ENCODE data around the gene CIPC. TPM values are rescaled to one million over a fixed set of nuclear protein-coding genes. Genes with fewer than 3 reads are reported as not detected.
A peak's percentile ranks its signal among the peaks of the same experiment; 100 is the strongest.

CIPC gene
- total RNA-seq, 2 donors from 2014 or later: 5.1 to 6.4 TPM

DNA sequence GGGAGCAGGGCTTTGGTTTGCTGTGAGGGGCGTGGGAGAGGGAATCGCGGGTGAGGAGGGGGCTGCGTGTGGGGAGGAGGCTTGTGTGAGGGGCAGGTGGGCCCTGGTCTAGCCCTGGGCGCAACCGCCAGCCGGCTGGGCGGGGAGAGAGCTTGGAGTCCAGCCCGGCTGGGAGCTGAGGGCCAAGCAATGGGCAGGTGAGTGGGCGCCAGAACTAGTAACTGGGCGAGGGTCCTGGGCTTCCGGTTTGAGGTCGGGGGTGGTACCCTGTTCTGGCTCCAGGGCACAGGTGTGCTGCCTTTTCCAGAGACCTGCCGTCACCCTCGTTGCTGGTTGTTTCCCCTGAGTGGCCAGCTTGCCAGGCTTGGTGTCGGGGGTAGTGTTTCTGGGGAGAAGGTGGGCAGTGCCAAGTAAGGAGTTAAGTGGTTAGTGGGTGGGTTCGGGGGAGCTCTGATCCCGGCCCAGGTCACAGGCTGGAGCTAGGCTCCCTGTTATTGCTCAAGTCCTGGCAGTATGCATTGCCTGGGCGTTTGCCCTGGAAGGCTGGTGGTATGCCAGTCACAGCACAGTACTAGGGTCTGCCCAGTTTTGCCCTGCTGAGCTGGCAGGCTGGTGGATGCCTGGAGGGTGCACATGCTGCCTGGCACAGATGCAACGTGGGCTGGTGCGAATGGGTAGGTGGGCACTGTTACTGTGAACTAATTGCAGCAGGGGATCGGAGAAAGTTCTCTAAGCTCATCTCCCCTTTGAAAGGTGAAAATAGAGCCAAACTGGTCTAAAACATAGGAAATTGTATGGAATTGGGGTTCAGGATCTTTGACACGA lies 683 bp downstream of the CIPC start:
- peak overlapping the region; percentile 83 for H3K27ac Mint-ChIP-seq
- ATAC-seq (replicated peaks in 1 of 2) (no peak), DNase-seq (peak in 1 of 2 donors; percentile 41)
- no peaks in the 10 kb centered on the region for H3K9me3 Mint-ChIP-seq
- H3K4me3 Mint-ChIP-seq: peak overlapping the region; percentile 96 to 99
- H3K36me3 Mint-ChIP-seq (ENCODE audit: insufficient read depth in 2 of 2): peaks cover 0 to 2% of the 10 kb centered on the region in 2 donors
- H3K4me1 Mint-ChIP-seq (ENCODE audit: low read depth): peaks cover 41% of the 10 kb centered on the region
- H3K27me3 Mint-ChIP-seq (ENCODE audit: low read depth): no peaks in the 10 kb centered on the region

DNA sequence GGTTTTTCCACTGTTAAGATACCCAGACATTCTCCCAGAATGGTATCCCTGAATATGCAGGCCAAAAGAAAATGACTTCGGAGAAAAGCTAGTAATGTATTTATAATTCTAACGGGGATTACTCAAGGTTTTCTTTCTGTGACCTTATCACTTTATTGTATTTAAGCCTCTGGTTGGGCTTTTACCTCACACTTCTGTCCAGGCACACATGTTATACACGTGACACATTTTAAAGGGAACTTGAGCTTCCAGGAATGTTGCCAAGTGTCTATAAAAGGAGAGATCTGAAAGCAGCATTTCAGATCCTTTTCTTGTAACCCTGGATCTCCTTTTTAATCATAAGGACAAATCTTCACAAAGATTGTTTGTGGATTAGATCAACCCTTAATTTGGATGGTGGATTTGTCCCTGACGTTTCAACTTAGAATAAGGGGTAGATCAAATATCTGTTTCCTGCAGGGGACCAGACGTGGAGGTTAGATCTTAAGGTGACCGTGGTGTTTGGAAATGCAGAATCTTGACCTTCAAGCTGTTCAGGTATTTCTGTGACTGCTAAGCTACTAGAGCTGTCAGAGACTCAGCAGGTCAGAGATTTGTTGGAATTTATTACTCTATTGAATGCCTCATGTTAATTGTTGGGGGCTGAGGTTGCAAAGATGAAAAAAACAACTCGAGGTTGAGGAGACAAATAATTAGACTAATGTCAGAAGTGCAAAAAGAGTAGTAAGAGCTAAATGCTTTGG lies 1.5 kb downstream of the CIPC start:
- Mint-ChIP-seq H3K27ac (no peak overlapping the region), H3K4me1 (ENCODE audit: low read depth) (peaks cover 45% of the 10 kb centered on the region), H3K4me3 (peak overlapping the region; percentile 96 to 99), H3K36me3 (ENCODE audit: insufficient read depth in 2 of 2) (peaks cover 0 to 2% of the 10 kb centered on the region in 2 donors), H3K9me3 (no peaks in the 10 kb centered on the region), H3K27me3 (ENCODE audit: low read depth) (no peaks in the 10 kb centered on the region)
- DNase-seq: no peak
- no peak for ATAC-seq (replicated peaks in 1 of 2)

DNA sequence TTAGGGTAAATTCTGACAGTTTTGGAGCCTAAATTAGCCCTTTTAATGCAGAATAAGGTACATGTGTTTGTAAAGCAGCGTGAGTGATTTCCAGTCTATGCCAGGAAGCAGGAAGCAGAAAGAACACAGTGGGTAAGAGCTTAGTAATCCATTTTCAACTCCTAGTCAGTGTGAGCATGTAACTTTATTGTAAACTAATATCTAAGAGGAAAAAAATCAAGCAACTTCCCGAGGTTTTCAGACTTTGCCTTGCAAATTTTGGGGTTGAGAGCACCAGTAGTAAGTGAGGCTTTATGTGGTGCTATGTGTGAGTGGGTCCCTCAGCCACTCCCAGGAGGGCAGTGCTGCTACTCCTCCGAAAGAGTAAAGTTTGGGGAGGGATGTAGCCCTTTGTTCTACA lies 2.9 kb downstream of the CIPC start:
- Mint-ChIP-seq H3K27me3 (ENCODE audit: low read depth) (no peaks in the 10 kb centered on the region), H3K27ac (no peak overlapping the region)

DNA sequence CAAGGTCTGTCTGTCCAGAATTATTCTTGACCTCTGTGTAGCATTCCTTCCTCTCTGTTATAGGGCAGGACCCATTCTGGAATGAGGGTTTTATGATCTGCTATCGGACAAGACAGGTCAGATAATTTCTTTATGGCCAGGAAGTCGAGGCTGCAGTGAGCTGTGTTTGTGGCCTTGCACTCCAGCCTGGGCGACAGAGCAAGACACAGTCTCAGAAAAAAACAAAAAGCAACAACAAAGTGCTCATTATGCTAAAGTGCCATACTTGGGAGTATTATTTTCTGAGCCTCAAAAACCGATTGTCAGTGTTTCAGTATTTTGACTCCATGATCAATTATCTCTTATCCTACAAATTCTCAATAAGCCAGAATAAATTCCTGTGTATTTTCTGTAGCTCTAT lies 4.1 kb downstream of the CIPC start:
- Mint-ChIP-seq H3K27ac (no peak overlapping the region), H3K4me1 (ENCODE audit: low read depth) (peaks cover 31% of the 10 kb centered on the region), H3K4me3 (no peak overlapping the region), H3K27me3 (ENCODE audit: low read depth) (no peaks in the 10 kb centered on the region), H3K9me3 (no peaks in the 10 kb centered on the region), H3K36me3 (ENCODE audit: insufficient read depth in 2 of 2) (peaks cover 0 to 5% of the 10 kb centered on the region in 2 donors)
- no peak for ATAC-seq (replicated peaks in 1 of 2)
- no peak for DNase-seq

More for the DNA sequence above, 2.9 kb downstream of the CIPC start:
- ATAC-seq (replicated peaks in 1 of 2) (no peak), DNase-seq (no peak)
- Mint-ChIP-seq H3K4me3 (no peak overlapping the region), H3K4me1 (ENCODE audit: low read depth) (peaks cover 43% of the 10 kb centered on the region), H3K9me3 (no peaks in the 10 kb centered on the region), H3K36me3 (ENCODE audit: insufficient read depth in 2 of 2) (peaks cover 0 to 2% of the 10 kb centered on the region in 2 donors)

DNA sequence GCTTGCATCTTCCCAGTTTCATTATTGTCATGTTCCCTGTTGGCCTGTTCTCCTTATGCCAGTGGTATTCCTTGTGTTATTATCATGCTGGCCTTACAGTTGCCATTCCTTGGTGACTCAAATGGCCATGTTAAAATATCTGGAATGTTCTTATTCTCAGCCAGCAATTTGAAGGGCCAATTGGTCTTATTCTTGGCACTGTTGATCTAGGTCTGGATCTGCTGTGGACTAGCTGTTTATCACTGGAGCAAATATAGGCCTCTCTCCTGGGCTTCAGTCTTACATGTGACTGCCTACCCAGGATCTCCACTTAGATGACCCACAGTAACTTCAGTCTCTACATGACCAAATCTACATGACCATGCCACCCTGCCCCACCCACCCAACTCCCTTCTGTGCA lies 5.4 kb downstream of the CIPC start:
- ATAC-seq (replicated peaks in 1 of 2) (no peak), DNase-seq (no peak)
- Mint-ChIP-seq H3K4me3 (no peak overlapping the region), H3K27ac (no peak overlapping the region), H3K9me3 (no peaks in the 10 kb centered on the region), H3K36me3 (ENCODE audit: insufficient read depth in 2 of 2) (peaks cover 3 to 4% of the 10 kb centered on the region in 2 donors), H3K27me3 (ENCODE audit: low read depth) (no peaks in the 10 kb centered on the region), H3K4me1 (ENCODE audit: low read depth) (peaks cover 27% of the 10 kb centered on the region)

DNA sequence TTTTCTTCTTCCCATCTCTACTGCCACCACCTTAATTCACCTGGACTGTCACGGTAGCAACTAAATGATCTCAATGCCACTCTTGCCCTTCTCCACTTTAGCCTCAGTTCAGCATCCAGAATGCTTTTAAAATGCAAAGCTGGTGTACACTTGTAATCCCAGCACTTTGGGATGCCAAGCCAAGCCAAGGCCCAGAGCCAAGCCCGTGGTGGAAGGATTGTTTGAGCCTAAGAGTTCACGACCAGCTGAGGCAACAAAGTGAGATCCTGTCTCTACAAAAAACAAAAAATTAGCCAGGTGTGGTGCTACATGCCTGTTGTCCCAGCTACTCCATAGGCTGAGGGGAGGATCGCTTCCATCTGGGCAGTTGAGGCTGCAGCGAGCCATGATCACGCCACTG lies 5.9 kb downstream of the CIPC start:
- DNase-seq: no peak
- ATAC-seq (replicated peaks in 1 of 2): no peak
- peaks cover 3 to 5% of the 10 kb centered on the region in 2 donors for H3K36me3 Mint-ChIP-seq (ENCODE audit: insufficient read depth in 2 of 2)
- no peak overlapping the region for H3K27ac Mint-ChIP-seq
- no peaks in the 10 kb centered on the region for H3K27me3 Mint-ChIP-seq (ENCODE audit: low read depth)
- H3K9me3 Mint-ChIP-seq: no peaks in the 10 kb centered on the region
- no peak overlapping the region for H3K4me3 Mint-ChIP-seq
- H3K4me1 Mint-ChIP-seq (ENCODE audit: low read depth): peaks cover 23% of the 10 kb centered on the region

DNA sequence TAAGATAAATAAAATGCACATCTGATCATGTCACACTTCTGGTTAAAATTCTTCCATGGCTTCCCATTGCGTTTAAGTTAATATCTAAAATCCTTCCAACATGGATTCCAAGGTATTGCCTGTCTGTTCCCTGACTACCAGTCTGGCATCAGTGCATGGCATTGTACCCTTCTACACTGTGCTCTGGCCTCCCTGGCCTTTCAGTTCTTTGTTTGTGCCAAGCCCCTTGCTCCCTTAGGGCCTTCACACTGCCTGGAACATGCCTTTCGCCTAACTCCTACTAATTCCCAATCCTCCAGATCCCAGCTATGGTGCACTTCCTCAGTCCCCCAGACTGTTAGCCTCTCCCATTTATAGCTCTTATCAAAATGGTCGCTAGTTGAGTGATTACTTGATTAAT lies 6.3 kb downstream of the CIPC start:
- Mint-ChIP-seq H3K27ac (no peak overlapping the region), H3K27me3 (ENCODE audit: low read depth) (no peaks in the 10 kb centered on the region), H3K4me1 (ENCODE audit: low read depth) (peaks cover 18% of the 10 kb centered on the region), H3K9me3 (no peaks in the 10 kb centered on the region), H3K4me3 (no peak overlapping the region), H3K36me3 (ENCODE audit: insufficient read depth in 2 of 2) (peaks cover 3 to 6% of the 10 kb centered on the region in 2 donors)
- no peak for DNase-seq
- ATAC-seq (replicated peaks in 1 of 2): no peak

DNA sequence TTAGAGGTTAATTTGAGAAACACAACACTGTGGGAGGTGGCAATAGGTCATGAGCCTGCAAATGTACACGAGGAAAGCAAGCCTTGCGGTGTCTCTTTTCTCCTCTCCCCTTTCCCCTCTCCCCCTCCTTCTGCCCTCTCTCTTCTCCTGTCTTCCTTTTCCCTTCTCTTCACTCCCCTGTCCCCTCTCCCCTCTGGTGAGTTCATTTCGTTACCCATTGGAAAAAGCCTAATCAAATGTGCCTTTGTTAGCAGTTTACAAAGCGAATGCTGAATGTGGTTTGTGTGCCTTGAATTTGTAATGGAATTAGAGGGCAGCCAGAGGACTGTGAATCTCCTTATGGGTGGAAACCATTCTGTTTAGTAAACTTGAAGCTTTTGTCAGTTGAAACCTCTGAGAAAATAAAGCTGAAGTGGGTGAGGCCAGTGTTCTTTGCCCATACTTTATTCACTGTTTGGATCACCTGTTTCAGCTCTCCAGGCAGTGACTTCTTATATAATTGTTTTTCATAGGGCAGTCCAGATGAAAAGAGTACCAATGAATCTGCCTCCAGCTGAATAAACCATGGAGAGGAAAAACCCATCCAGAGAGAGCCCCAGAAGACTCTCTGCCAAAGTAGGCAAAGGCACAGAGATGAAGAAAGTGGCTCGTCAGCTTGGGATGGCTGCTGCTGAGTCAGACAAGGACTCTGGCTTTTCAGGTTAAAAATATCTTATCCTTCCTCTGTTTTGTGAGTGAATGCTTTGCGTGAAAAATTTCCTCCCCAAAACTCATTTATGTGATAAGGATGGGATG lies 7.3 kb downstream of the CIPC start:
- ATAC-seq (replicated peaks in 1 of 2): no peak
- no peaks in the 10 kb centered on the region for H3K27me3 Mint-ChIP-seq (ENCODE audit: low read depth)

DNA sequence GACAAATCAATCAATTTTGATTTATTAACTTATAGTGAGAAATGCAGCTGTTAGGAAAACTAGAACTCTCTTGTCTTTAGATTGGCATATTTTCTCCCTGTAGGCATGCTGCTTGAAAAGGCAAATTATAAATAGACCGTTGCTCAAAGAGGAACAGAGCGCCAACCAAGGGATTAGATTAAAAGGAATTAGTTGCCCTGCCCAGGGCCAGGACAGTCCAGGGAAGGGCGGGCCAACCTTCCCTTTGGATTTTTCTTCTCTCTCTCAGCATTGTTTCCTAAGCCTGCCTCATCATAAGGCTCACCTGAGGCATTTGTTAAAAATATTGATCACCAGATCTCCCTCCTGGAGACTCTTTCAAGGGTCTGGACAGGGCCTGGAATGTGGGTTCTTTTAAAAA lies 8.6 kb downstream of the CIPC start:
- peak overlapping the region; percentile 55 for H3K27ac Mint-ChIP-seq
- H3K36me3 Mint-ChIP-seq (ENCODE audit: insufficient read depth in 2 of 2): peaks cover 3 to 6% of the 10 kb centered on the region in 2 donors
- ATAC-seq (replicated peaks in 1 of 2): no peak
- no peaks in the 10 kb centered on the region for H3K9me3 Mint-ChIP-seq
- no peak overlapping the region for H3K4me3 Mint-ChIP-seq
- peaks cover 4% of the 10 kb centered on the region for H3K4me1 Mint-ChIP-seq (ENCODE audit: low read depth)
- H3K27me3 Mint-ChIP-seq (ENCODE audit: low read depth): no peaks in the 10 kb centered on the region
- no peak for DNase-seq

More for the DNA sequence above, 7.3 kb downstream of the CIPC start:
- H3K4me1 Mint-ChIP-seq (ENCODE audit: low read depth): peaks cover 14% of the 10 kb centered on the region
- H3K4me3 Mint-ChIP-seq: no peak overlapping the region
- H3K27ac Mint-ChIP-seq: no peak overlapping the region
- no peak for DNase-seq
- H3K36me3 Mint-ChIP-seq (ENCODE audit: insufficient read depth in 2 of 2): peaks cover 3 to 6% of the 10 kb centered on the region in 2 donors
- no peaks in the 10 kb centered on the region for H3K9me3 Mint-ChIP-seq

DNA sequence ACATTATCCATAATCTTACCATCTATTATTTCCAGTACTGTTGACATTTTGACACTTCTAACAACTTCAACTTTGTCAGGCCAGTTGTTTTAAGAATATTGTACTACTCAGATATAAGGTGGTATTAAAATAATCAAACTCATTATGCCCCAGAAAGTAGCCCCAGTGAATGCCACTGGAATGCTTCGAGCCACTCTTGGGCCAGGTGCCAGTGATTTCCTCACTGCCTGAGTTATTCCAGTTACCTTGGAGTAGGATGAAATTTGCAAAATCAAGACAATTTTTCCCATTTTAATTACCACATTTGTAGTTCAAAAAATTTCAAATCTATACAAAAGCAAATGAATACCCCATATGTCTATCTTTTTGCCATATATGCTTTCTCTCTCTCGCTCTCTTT lies 9.2 kb downstream of the CIPC start:
- no peak for ATAC-seq (replicated peaks in 1 of 2)
- Mint-ChIP-seq H3K27me3 (ENCODE audit: low read depth) (no peaks in the 10 kb centered on the region), H3K4me3 (no peak overlapping the region), H3K27ac (peak overlapping the region; percentile 63), H3K4me1 (ENCODE audit: low read depth) (peaks cover 4% of the 10 kb centered on the region), H3K9me3 (no peaks in the 10 kb centered on the region), H3K36me3 (ENCODE audit: insufficient read depth in 2 of 2) (peaks cover 3 to 6% of the 10 kb centered on the region in 2 donors)
- no peak for DNase-seq

DNA sequence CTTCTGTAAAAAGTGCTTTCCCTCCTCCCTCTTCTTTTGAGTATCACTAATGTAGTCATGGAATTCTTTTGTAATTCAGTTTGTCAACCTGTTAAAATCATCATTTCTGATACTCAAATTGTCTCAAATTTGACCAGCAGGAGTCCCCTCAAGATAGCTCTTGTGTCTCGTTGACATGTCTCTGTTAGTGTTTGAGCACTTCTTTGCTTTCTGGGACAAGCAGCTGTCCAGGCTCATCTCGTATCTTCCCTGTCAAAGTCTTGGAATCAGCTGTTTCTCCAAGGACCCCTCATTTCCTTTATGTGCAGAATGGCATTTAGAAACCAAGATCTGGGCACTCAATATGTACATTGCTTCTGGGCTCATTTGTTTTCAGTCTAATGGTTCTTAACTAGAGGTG lies 10.7 kb downstream of the CIPC start:
- no peak overlapping the region for H3K4me3 Mint-ChIP-seq
- peaks cover 3 to 8% of the 10 kb centered on the region in 2 donors for H3K36me3 Mint-ChIP-seq (ENCODE audit: insufficient read depth in 2 of 2)
- ATAC-seq (replicated peaks in 1 of 2) (no peak), DNase-seq (no peak)
- H3K27me3 Mint-ChIP-seq (ENCODE audit: low read depth): no peaks in the 10 kb centered on the region
- H3K27ac Mint-ChIP-seq: no peak overlapping the region
- peaks cover 3% of the 10 kb centered on the region for H3K4me1 Mint-ChIP-seq (ENCODE audit: low read depth)
- no peaks in the 10 kb centered on the region for H3K9me3 Mint-ChIP-seq

DNA sequence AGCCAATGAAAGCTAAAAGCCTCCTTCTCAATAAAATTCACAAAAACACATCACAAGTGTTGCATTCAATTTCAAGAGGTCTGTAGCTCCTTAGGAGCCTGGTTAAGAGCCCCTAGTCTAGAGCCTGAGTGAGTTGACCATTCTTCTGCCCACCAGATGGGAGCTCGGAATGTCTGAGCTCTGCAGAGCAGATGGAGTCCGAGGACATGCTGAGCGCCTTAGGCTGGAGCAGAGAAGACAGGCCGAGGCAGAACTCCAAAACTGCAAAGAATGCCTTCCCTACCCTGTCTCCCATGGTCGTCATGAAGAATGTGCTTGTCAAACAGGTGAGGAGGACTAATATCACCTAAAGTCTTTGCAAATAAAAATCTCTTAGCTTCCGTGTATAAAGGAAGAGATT lies 11.6 kb downstream of the CIPC start:
- Mint-ChIP-seq H3K27me3 (ENCODE audit: low read depth) (no peaks in the 10 kb centered on the region), H3K4me3 (no peak overlapping the region), H3K36me3 (ENCODE audit: insufficient read depth in 2 of 2) (peaks cover 7 to 8% of the 10 kb centered on the region in 2 donors), H3K27ac (no peak overlapping the region), H3K9me3 (no peaks in the 10 kb centered on the region), H3K4me1 (ENCODE audit: low read depth) (no peaks in the 10 kb centered on the region)
- no peak for ATAC-seq (replicated peaks in 1 of 2)
- no peak for DNase-seq

DNA sequence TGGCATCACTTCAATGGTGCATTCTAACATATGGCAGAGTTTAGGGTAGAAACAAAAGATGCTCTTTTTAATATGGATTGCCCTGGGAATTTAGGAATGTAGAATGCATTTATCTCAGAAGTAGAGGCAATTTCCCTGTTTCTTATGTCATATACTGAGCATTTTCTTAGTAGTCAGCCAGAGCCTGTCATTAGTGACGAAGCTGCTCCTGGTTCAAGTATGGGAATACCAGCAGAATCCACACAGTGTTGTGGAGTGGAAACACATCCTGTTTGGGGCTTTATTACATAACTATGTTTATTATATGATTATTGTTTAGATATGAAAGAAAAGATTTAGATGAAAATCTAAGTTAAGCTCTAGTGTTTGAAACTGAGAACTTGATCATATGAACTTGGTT lies 12.2 kb downstream of the CIPC start:
- H3K4me3 Mint-ChIP-seq: no peak overlapping the region
- ATAC-seq (replicated peaks in 1 of 2) (no peak), DNase-seq (no peak)
- no peaks in the 10 kb centered on the region for H3K9me3 Mint-ChIP-seq
- no peaks in the 10 kb centered on the region for H3K27me3 Mint-ChIP-seq (ENCODE audit: low read depth)
- no peak overlapping the region for H3K27ac Mint-ChIP-seq
- no peaks in the 10 kb centered on the region for H3K4me1 Mint-ChIP-seq (ENCODE audit: low read depth)
- H3K36me3 Mint-ChIP-seq (ENCODE audit: insufficient read depth in 2 of 2): peaks cover 7 to 8% of the 10 kb centered on the region in 2 donors
